ENCODE data around the gene OR2V2. TPM values are rescaled to one million over a fixed set of nuclear protein-coding genes. Genes with fewer than 3 reads are reported as not detected.
A peak's percentile ranks its signal among the peaks of the same experiment; 100 is the strongest.
"Not testable (repeated sequence)": the region's sequence is repeated elsewhere in the genome, so short reads cannot be mapped to it uniquely, and the experiment has no call there.

The OR2V2 gene
- total RNA-seq, 6 experiments from 2014 or later = not detected

- Histone ChIP-seq H3K27ac (no peak overlapping the region), H3K27me3 (peaks cover 0 to 20% of the 10 kb centered on the region in 2 donors), H3K36me3 (no peaks in the 10 kb centered on the region), H3K4me3 (no peak overlapping the region), H3K4me1 (no peaks in the 10 kb centered on the region), H3K9me3 (no peaks in the 10 kb centered on the region)
- peak; percentile 4 to 26 (median 18) for TF ChIP-seq CTCF (IDR thresholded peaks at IDR 0.05)
- no peak for TF ChIP-seq POLR2A (IDR thresholded peaks at IDR 0.05)
- intact Hi-C loops (cut with DNase I) = no loop called here
- DNase-seq (no peak), ATAC-seq (no peak)
- WGBS (ENCODE audit: insufficient coverage, low coverage, low lambda C conversion rate, missing lambda C conversion rate) = 15% methylated on average over 11 of the region's 11 CpGs
Observed at GRCh38 chr5:181167814-181168488, 20.6 kb downstream of the OR2V2 start.

- Histone ChIP-seq H3K36me3 (no peaks in the 10 kb centered on the region), H3K4me3 (no peak overlapping the region), H3K9me3 (no peaks in the 10 kb centered on the region), H3K27ac (no peak overlapping the region), H3K27me3 (peaks cover 0 to 23% of the 10 kb centered on the region in 2 donors), H3K4me1 (no peaks in the 10 kb centered on the region)
- no peak for TF ChIP-seq CTCF (IDR thresholded peaks at IDR 0.05)
- no peak for TF ChIP-seq POLR2A (IDR thresholded peaks at IDR 0.05)
- intact Hi-C loops (cut with DNase I) = no loop called here
- DNase-seq (no peak), ATAC-seq (no peak)
- WGBS (ENCODE audit: insufficient coverage, low coverage, low lambda C conversion rate, missing lambda C conversion rate) = 38% methylated on average over 14 of the region's 14 CpGs
Observed at GRCh38 chr5:181168595-181169118, 21.3 kb downstream of the OR2V2 start.

GRCh38 chr5:181169459-181170236 lies 22.3 kb downstream of the OR2V2 start:
- H3K9me3 ChIP-seq; H3K27ac ChIP-seq; H3K4me3 ChIP-seq; intact Hi-C loops (cut with DNase I); H3K36me3 ChIP-seq; H3K4me1 ChIP-seq; DNase-seq: not testable (repeated sequence)
- H3K27me3 ChIP-seq = peaks cover 0 to 23% of the 10 kb centered on the region in 2 donors
- WGBS (ENCODE audit: insufficient coverage, low coverage, low lambda C conversion rate, missing lambda C conversion rate) = 5% methylated on average over 26 of the region's 50 CpGs
- peak; percentile 26 to 52 (median 42) for ATAC-seq

GRCh38 chr5:181170237-181170825 lies 22.9 kb downstream of the OR2V2 start:
- ATAC-seq (peak in 1 of 4 donors; percentile 6), DNase-seq (no peak)
- Histone ChIP-seq H3K36me3 (no peaks in the 10 kb centered on the region), H3K4me3 (no peak overlapping the region), H3K27me3 (peaks cover 0 to 23% of the 10 kb centered on the region in 2 donors), H3K4me1 (no peaks in the 10 kb centered on the region), H3K27ac (no peak overlapping the region), H3K9me3 (no peaks in the 10 kb centered on the region)
- intact Hi-C loops (cut with DNase I) = no loop called here
- TF ChIP-seq CTCF (IDR thresholded peaks at IDR 0.05) = no peak
- no peak for TF ChIP-seq POLR2A (IDR thresholded peaks at IDR 0.05)
- WGBS (ENCODE audit: insufficient coverage, low coverage, low lambda C conversion rate, missing lambda C conversion rate) = 13% methylated on average over 21 of the region's 33 CpGs

Measured in right lobe of liver (tissue), 6 donors.